IPS-18c (cell line): ENCODE measurements around the gene RPL28.

Experiments
- H3K4me3 ChIP-seq: 2 replicates; pipeline ENCODE4 v1.7.0; 2013; ENCODE audit warnings: low read depth, mild to moderate bottlenecking, low read length, moderate library complexity; ENCODE audit not compliant: insufficient read depth
- H3K9me3 ChIP-seq: one replicate; pipeline ENCODE4 v1.6.1; 2013; ENCODE audit warnings: mild to moderate bottlenecking, low read length, moderate library complexity; ENCODE audit not compliant: control insufficient read depth, insufficient read depth

RPL28 gene

GRCh38 chr19:55350620-55351315 lies 35.0 kb upstream of the RPL28 start:
- no peak overlapping the region for H3K4me3 ChIP-seq
- no peaks in the 10 kb centered on the region for H3K9me3 ChIP-seq

GRCh38 chr19:55352040-55352439 lies 33.7 kb upstream of the RPL28 start:
- no peaks in the 10 kb centered on the region for H3K9me3 ChIP-seq

GRCh38 chr19:55352549-55353145 lies 33.1 kb upstream of the RPL28 start:
- Histone ChIP-seq H3K4me3 (no peak overlapping the region), H3K9me3 (no peaks in the 10 kb centered on the region)

More at GRCh38 chr19:55352040-55352439, 33.7 kb upstream of the RPL28 start:
- no peak overlapping the region for H3K4me3 ChIP-seq

DNA sequence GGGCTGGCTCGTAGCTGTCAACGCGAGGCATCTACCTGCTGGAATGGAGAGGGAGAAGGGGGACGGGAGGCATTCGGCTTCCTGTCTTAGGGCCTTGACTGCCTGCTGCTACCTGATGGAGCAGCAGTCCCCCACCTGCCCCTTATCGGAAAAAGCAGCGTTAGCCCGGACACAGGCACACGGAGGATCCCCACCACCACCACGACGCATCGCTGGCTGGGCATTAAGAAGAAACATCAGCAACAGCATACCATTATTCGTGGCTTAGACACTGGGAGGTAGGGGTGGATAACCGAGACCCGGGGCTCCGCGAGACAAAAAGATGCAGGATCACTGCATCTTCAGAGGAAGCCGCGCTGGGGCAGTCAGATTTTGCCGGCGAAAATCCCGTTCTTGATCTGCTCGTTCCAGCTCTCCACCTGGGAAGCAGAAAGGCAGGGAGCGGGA lies 32.4 kb upstream of the RPL28 start:
- peak overlapping the region; percentile 69 for H3K4me3 ChIP-seq
- no peaks in the 10 kb centered on the region for H3K9me3 ChIP-seq

DNA sequence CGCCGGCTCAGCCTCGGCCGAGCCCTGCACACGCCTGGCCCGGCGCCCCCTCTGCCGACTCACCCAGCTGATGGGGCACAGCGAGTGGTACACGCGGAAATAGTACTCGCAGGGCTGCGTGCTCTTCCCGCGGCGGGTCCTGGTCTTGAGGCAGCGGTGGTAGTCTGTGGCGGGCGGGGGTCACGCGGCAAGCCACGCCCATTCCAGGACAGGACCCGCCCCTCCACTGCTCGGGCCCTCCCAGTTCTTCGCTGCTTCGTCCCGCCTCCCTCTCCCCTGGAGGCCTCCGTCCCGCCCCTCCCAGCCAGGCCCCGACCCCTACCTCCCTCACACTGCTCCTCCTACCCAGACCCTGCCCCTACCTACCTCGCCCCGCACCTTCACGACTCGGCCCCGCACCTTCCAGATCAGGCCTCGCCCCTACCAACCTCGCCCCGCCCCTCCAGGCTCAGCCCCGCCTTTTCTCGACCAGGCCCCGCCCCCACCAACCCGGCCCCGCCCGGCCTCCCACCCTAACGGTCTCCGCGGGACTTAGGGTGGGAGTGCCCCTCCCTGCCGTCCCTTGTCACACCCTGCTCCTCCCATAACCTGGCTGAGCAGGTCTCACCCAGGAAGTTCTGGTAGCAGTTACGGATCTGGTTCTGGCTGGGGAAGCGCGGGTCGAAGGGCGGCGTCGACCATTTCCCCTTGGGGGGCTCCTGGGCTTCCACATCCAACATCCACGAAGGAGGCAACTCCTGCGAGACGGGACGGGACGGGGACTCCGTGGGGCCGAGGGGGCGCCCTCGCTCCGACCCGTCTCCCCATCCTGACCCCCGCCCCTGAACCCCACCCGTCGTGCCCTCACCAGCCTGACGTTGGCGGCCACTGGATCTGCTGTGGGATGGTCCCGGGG lies 31.7 kb upstream of the RPL28 start:
- peak overlapping the region; percentile 69 for H3K4me3 ChIP-seq

GRCh38 chr19:55354698-55355212 lies 31.0 kb upstream of the RPL28 start, which contains the start of gene COX6B2:
Gene COX6B2 (minus strand): TSS chr19:55354719. CDS start chr19:55354521, 198 bp downstream.
- peak within 1 kb of the TSS; percentile 69 for H3K4me3 ChIP-seq
- H3K9me3 ChIP-seq: no peaks in the 10 kb centered on the region

More for the DNA sequence above, 31.7 kb upstream of the RPL28 start:
- no peaks in the 10 kb centered on the region for H3K9me3 ChIP-seq

DNA sequence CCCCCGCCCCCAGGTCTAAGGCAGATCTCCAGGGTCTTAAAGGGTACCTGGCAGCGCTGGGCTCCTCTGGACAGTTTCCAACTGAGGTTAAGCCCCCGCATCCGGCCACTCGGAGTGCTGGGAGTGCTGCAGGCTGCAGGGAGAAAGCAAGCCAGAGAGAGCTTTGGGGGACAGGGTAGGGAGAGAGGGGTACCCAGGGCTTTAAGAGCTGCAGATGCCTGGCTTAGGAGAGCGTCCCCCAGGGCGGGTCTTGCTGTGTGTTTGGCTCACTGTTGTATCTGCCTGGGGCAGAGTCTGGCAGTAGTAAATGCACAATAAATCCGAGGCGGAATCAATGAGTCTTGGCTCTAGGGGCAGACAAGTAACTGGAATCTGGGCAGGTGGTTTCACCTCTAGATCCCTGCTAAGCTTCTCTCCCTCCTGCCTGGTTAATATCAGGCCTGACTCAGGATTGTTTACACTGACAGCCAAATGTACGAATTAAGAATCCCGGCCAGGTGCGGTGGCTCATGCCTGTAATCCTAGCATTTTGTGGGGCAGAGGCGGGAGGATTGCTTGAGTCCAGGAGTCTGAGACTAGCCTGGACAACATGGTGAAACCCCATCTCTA lies 30.4 kb upstream of the RPL28 start:
- Histone ChIP-seq H3K4me3 (0 out of 2 replicates have a peak overlapping the region, but pooled peaks have one; percentile 15), H3K9me3 (no peaks in the 10 kb centered on the region)

GRCh38 chr19:55358493-55358892 lies 27.2 kb upstream of the RPL28 start:
- no peak overlapping the region for H3K4me3 ChIP-seq

DNA sequence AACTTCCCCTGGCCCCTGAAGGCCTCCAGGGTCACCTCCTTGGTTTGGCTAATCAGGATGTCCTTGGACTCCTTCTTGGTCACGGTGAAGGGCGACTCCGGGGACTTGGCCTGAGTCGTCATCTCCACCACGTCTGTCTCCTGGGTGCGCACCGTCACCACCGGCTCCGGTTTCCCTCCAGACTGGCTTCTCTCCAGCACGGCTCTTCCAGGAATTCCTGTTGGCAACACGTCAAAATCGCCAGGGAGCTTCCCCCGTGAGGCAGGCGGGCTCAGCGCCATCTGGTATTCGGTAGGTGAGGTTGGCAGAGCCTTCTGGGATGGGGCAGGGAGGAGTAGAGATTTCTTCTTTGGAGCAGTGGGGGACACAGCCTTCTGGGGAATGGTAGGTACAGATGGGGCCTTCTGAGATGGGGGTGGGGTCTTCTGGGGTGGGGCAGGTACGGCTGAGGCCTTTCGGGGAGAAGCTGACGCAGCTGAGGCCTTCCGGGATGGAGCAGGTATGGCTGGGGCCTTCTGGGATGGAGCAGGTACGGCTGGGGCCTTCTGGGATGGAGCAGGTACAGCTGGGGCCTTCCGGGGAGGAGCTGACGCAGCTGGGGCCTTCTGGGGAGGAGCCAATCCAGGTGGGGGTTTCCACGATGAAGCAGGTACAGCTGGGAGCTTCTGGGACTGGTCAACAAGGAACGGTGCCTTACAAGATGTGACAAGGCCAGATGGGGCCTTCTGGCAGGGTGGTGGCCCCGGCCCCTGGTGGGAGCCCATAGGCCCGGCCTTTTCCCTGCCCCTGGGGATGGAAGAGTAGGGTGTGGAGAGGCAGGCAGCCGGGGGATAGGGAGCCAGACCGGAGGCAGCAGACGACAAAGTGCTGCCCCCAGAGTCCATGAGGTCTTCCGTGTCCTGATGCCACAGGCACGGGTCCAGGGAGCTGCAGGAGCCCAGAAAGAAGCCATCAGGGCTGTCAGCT lies 26.5 kb upstream of the RPL28 start:
- Histone ChIP-seq H3K9me3 (no peaks in the 10 kb centered on the region), H3K4me3 (no peak overlapping the region; the same call in 1 of the 2 replicates)

More at GRCh38 chr19:55358493-55358892, 27.2 kb upstream of the RPL28 start:
- no peaks in the 10 kb centered on the region for H3K9me3 ChIP-seq

GRCh38 chr19:55360902-55361301 lies 24.8 kb upstream of the RPL28 start:
- Histone ChIP-seq H3K4me3 (no peak overlapping the region), H3K9me3 (no peaks in the 10 kb centered on the region)

- H3K4me3 ChIP-seq: no peak overlapping the region
- H3K9me3 ChIP-seq: no peaks in the 10 kb centered on the region
Measured at GRCh38 chr19:55362174-55362989, 23.4 kb upstream of the RPL28 start.

GRCh38 chr19:55362990-55363716 lies 22.6 kb upstream of the RPL28 start, which contains the start of gene GARIN5B:
Gene GARIN5B (minus strand): TSS chr19:55363260. CDS start chr19:55363066, 194 bp downstream.
- Histone ChIP-seq H3K9me3 (no peaks in the 10 kb centered on the region), H3K4me3 (no peak within 1 kb of the TSS)

DNA sequence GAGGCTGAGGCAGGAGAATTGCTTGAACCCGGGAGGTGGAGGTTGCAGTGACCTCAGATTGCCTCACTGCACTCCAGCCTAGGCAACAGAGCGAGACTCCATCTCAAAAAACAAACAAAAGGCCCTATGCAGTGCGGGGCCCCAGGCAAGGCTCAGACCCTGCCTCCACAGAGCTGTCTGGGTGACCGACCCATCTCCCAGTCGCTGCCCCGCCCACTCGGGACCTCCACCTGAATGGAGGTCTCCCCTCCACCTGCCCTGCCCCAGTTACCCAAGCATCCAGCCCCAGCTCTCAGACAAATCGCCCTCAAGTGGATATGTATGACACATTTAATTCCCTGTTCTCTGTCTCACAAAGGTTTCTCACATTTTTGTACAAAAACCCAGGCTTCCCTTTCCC lies 20.5 kb upstream of the RPL28 start:
- no peaks in the 10 kb centered on the region for H3K9me3 ChIP-seq
- no peak overlapping the region for H3K4me3 ChIP-seq

- Histone ChIP-seq H3K4me3 (no peak overlapping the region), H3K9me3 (no peaks in the 10 kb centered on the region)
Measured at GRCh38 chr19:55365964-55366363, 19.8 kb upstream of the RPL28 start.

GRCh38 chr19:55366790-55367189 lies 18.9 kb upstream of the RPL28 start:
- Histone ChIP-seq H3K4me3 (no peak overlapping the region), H3K9me3 (no peaks in the 10 kb centered on the region)
